HG03565 (cell line): ENCODE measurements around the gene CACNB3.

Experiments used
- ATAC-seq: cut with Tn5 transposase; IDR thresholded peaks from one replicate; pipeline ENCODE4 v1.9.1; 2021; ENCODE audit warnings: mild to moderate bottlenecking, moderate library complexity; ENCODE audit not compliant: unreplicated experiment

CACNB3 gene

GRCh38 chr12:48817873-48818830, at the start of gene CACNB3:
Gene CACNB3, plus strand, starts transcription at chr12:48818496. Its CDS starts 434 bp downstream, at chr12:48818930.
- ATAC-seq: no peak

- ATAC-seq: no peak
Observed at GRCh38 chr12:48768736-48769135, 49.6 kb upstream of the CACNB3 start.

- ATAC-seq: no peak
Observed at GRCh38 chr12:48770756-48771155, 47.5 kb upstream of the CACNB3 start.

- no peak for ATAC-seq
Observed at GRCh38 chr12:48771588-48772112, 46.6 kb upstream of the CACNB3 start.

GRCh38 chr12:48773686-48774085, 44.6 kb upstream of the CACNB3 start:
- no peak for ATAC-seq

GRCh38 chr12:48774516-48774915, 43.8 kb upstream of the CACNB3 start:
- ATAC-seq: no peak

GRCh38 chr12:48775299-48775698, 43.0 kb upstream of the CACNB3 start:
- no peak for ATAC-seq

GRCh38 chr12:48775991-48776649, 42.2 kb upstream of the CACNB3 start:
- ATAC-seq: no peak

GRCh38 chr12:48776956-48777355, 41.3 kb upstream of the CACNB3 start:
- ATAC-seq: no peak

- ATAC-seq: no peak
Observed at GRCh38 chr12:48777501-48778400, 40.5 kb upstream of the CACNB3 start.

- ATAC-seq: no peak
Observed at GRCh38 chr12:48779869-48780268, 38.4 kb upstream of the CACNB3 start.

GRCh38 chr12:48780381-48781025, 37.8 kb upstream of the CACNB3 start:
- no peak for ATAC-seq

GRCh38 chr12:48781750-48782456, 36.4 kb upstream of the CACNB3 start:
- no peak for ATAC-seq

GRCh38 chr12:48782457-48783395, 35.6 kb upstream of the CACNB3 start:
- ATAC-seq: no peak

- no peak for ATAC-seq
Observed at GRCh38 chr12:48783432-48783831, 34.9 kb upstream of the CACNB3 start.

- ATAC-seq: no peak
Observed at GRCh38 chr12:48786591-48787544, 31.4 kb upstream of the CACNB3 start.

- ATAC-seq: no peak
Observed at GRCh38 chr12:48787791-48788523, 30.3 kb upstream of the CACNB3 start.
